Measurements from ENCODE around the gene RPRD2.

Gene RPRD2

DNA sequence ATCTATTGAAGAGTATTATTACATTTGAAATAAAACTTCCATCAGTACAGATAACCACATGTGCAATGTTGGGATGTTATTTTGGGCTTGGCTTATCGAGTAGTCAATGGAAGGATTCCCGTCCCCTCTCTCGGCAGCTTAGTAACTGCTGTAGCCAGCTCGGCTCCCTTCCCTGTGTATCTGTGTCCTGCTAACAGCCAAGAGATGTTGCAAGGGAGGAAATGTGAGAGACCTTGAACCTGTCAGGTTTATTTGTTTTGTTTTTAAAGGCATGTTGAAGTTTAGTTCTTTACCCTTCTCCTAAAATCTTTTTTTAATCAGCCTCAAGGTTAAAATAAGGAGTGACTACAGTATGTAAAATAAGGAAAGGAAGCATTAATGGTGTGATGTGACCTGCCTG is 109.7 kb downstream of the RPRD2 start:
- DNase-seq: no peak

GRCh38 chr1:150474869-150475268 is 110.9 kb downstream of the RPRD2 start:
- no peak for DNase-seq

GRCh38 chr1:150476754-150477153 is 112.8 kb downstream of the RPRD2 start:
- no peak for DNase-seq

DNA sequence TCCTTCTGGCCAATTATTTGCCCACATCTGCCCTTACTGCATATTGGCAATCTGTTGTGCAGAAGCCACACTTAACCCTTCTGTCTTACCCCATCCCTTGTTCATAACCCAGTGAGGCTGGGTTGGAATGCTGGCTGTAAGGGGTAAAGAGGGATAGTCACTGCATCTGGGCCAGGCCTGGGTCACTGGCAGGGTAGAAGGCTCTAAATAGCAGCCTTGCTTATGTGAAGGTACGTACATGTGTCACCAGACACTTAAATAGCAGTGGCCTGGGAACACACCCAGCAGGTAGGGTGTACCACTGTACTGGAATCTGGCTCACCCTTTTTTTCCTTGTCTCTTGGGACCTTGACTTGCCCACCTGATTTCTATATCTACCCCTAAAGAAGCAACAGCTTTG is 113.4 kb downstream of the RPRD2 start:
- DNase-seq: no peak

GRCh38 chr1:150477733-150478132 is 113.8 kb downstream of the RPRD2 start:
- no peak for DNase-seq

GRCh38 chr1:150479370-150479769 is 115.4 kb downstream of the RPRD2 start:
- DNase-seq: no peak

GRCh38 chr1:150479927-150480352 is 116.0 kb downstream of the RPRD2 start:
- no peak for DNase-seq

- no peak for DNase-seq
Observed at GRCh38 chr1:150484431-150484830, 120.5 kb downstream of the RPRD2 start.

- DNase-seq: peak; percentile 73
Observed at GRCh38 chr1:150484861-150485260, 120.9 kb downstream of the RPRD2 start.

DNA sequence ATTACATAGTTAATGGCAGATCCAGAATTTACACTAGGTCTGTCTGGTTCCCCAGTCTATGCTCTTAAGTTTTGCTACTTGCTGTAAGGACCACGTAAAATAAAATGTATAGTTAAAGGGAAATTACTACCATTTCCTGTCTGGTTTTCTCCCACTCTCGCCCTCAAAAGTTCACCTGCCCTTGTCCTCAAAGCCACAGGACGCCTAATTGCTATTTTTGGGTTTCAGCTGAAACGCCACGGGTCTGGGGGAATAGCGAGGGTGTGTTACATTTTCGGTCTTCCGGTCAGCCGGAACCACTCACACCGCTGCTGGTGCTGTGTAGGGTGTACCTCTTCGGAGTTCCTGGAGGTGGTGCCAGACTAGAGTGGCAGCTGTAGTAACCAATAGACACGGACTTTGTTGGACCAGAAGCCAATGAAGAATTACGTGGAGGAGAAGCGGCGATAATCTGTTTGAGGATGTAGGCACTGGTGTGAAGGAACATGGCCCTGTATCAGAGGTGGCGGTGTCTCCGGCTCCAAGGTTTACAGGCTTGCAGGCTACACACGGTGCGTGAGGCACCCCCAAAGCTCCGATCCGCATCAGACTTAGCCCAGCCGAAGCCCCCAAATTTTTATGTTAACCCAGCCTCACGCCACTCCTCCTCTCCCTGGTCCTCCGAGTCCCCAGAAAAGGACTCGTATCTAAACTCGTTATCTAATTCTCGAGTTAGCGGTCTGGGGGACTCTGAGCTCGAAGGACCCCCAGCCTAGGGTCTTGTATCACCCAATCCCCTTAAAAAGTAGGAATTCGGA is 123.2 kb downstream of the RPRD2 start, which contains the start of gene TARS2:
TSS of gene TARS2 (plus strand) at position 454 of the 797 bp plus-strand sequence. CDS start at position 486, 32 bp downstream.
- peak; percentile 99 for DNase-seq

- no peak for DNase-seq
Observed at GRCh38 chr1:150487763-150488115, 123.8 kb downstream of the RPRD2 start.

DNA sequence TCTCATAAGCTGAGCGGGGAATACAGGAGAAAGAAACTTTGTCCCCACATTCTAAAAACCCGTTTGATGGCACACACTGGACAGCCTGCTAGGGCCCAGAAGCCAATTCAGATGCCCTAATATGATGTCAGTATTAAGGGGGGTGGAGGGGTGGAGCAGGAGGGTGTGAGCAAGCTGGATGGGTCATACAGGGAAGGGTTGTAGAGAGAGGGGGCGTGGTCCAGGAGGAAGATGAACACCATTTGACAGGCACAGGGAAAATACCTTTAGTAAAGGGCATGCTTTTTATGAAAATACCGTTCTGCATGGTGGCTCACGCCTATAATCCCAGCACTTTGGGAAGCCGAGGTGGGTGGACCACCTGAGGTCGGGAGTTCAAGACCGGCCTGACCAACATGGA is 129.2 kb downstream of the RPRD2 start:
- no peak for DNase-seq

DNA sequence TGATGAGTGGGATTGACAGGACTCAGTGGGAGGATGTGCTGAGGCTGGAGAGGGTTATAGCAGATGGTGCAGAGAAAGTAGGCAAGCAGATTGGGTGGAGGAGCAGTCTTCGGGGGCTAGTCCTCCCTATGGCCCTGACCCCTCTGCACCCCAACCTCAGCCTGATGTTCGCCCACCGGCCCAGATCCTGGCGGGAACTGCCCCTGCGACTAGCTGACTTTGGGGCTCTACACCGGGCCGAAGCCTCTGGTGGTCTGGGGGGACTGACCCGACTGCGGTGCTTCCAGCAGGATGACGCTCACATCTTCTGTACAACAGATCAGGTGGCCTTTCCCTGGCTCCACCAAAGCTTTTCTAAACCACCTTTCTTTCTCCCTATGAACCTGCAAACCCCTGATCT is 134.4 kb downstream of the RPRD2 start:
- no peak for DNase-seq

- no peak for DNase-seq
Observed at GRCh38 chr1:150505431-150505830, 141.5 kb downstream of the RPRD2 start.

GRCh38 chr1:150507912-150508864 is 144.2 kb downstream of the RPRD2 start, which contains the start of gene ECM1:
TSS of gene ECM1 (plus strand) at chr1:150508109. CDS start at chr1:150508210, 101 bp downstream.
- peak; percentile 63 for DNase-seq

DNA sequence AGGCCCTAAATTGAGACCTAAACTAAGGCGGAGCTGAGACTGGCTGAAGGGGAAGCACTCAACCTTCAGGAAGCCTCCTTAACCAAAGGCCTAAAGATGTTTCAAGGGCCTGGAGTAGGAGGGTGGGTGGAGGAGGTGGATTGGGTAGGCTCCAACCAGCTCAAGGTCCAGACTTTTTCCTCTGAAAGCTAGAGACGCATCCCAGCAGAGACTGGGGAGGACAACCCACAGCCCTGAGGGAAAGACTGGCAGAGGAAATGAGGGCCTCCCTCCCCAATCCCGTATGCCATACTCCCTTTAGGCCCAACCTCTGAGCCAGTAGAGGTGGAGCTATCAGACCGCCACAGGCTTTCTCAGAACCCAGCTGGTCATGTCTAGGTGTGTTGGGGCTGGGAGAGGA is 145.0 kb downstream of the RPRD2 start:
- no peak for DNase-seq

- no peak for DNase-seq
Observed at GRCh38 chr1:150511551-150511950, 147.6 kb downstream of the RPRD2 start.

DNA sequence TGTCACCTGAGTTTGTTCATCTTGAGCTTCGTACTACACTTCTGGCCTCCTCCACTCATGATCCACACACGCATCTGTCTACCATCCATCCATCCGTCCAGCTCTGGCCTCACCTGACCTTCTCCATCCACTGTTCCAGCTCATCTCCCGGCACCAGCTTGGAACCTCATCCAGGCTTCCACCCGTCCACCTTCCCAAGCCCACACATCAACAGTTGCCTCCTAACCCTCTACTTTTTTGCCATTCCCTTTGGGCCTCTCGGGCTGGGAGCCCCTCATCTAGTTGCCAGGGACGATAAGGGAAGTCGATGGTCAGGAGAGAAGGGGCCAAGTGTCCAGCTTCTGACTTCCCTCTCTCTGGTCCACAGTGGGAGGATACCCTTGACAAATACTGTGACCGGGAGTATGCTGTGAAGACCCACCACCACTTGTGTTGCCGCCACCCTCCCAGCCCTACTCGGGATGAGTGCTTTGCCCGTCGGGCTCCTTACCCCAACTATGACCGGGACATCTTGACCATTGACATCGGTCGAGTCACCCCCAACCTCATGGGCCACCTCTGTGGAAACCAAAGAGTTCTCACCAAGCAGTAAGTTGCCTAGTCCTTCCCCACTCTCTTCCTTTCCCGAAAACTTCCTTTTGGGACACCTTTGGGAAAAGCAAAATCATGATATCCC is 148.2 kb downstream of the RPRD2 start:
- no peak for DNase-seq

DNA sequence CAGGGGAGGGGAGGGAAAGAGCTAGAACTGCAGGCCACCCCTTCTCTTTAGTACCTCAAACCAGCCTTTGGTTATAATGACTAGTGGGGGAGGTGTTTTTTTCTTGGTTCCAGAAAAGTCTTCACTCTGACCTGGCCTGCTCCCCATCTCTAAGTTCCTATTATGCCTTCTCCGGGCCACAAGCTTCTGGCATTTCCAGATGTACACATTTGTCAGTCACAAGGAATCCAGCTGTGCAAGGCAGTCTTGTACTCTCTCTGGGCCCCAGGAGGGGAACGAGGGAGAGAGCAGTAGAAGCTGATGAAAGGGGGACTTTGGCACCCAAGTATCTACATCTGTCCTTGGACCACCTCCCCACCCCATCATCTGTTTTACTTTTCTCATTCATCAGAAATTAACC is 148.9 kb downstream of the RPRD2 start:
- DNase-seq: no peak

- peak; percentile 74 for DNase-seq
Observed at GRCh38 chr1:150513351-150513791, 149.4 kb downstream of the RPRD2 start.

- no peak for DNase-seq
Observed at GRCh38 chr1:150514260-150514659, 150.3 kb downstream of the RPRD2 start.

GRCh38 chr1:150514913-150515327 is 151.0 kb downstream of the RPRD2 start:
- DNase-seq: no peak
